ENCODE measurements around the gene LDLRAD3. TPM values are rescaled to one million over a fixed set of nuclear protein-coding genes. Genes with fewer than 3 reads are reported as not detected.

The LDLRAD3 gene
- polyA plus RNA-seq, 3 donors, result 7.3 to 14.1 (median 10.4) TPM

GRCh38 chr11:36141196-36141953 lies 197.5 kb downstream of the LDLRAD3 start:
- Histone ChIP-seq H3K27me3 (ENCODE audit: control insufficient read depth in 2 of 2, insufficient read depth in 2 of 2, low read length in 2 of 2) (no peaks in the 10 kb centered on the region), H3K79me2 (ENCODE audit: insufficient read depth, low read length) (no peaks in the 10 kb centered on the region), H2AFZ (ENCODE audit: insufficient read depth, low read depth, low read length, poor library complexity, severe bottlenecking) (no peak overlapping the region), H3K27ac (ENCODE audit: low read depth in 1 of 2, low read length in 2 of 2) (no peak overlapping the region), H4K20me1 (ENCODE audit: insufficient read depth, low read length) (no peaks in the 10 kb centered on the region), H3K36me3 (replicated peaks in 1 of 2; ENCODE audit: control insufficient read depth in 1 of 2, insufficient read depth in 2 of 2, low read length in 2 of 2) (no peaks in the 10 kb centered on the region), H3K4me1 (ENCODE audit: control insufficient read depth in 1 of 2, insufficient read depth in 2 of 2, low read length in 2 of 2) (no peaks in the 10 kb centered on the region), H3K4me2 (replicated peaks; ENCODE audit: extremely low read depth, low read length, poor library complexity, severe bottlenecking) (no peak overlapping the region), H3K9ac (ENCODE audit: insufficient read depth, low read length, poor library complexity, severe bottlenecking) (no peak overlapping the region), H3K4me3 (replicated peaks in 1 of 3; ENCODE audit: low read depth in 2 of 3, low read length in 3 of 3) (no peak overlapping the region), H3K9me3 (replicated peaks in 1 of 2; ENCODE audit: control insufficient read depth in 1 of 2, insufficient read depth in 1 of 2, low read length in 2 of 2) (no peaks in the 10 kb centered on the region)
- H3K27ac Mint-ChIP-seq, result no peak overlapping the region
- peaks cover 0 to 2% (median 0%) of the 10 kb centered on the region in 3 donors for H3K27me3 Mint-ChIP-seq (ENCODE audit: low read depth in 3 of 3)
- intact Hi-C loops (cut with micrococcal nuclease), result no loop called here
- no peak for TF ChIP-seq CTCF (IDR thresholded peaks at IDR 0.05)
- no peaks in the 10 kb centered on the region for H3K4me1 Mint-ChIP-seq
- 91% methylated on average over 4 of the region's 12 CpGs for WGBS (ENCODE audit: insufficient coverage)
- peaks cover 6 to 7% of the 10 kb centered on the region in 2 donors for H3K36me3 Mint-ChIP-seq
- H3K4me3 Mint-ChIP-seq, result no peak overlapping the region
- DNase-seq, result no peak
- peaks cover 0 to 3% (median under 1%) of the 10 kb centered on the region in 7 donors for H3K9me3 Mint-ChIP-seq

DNA sequence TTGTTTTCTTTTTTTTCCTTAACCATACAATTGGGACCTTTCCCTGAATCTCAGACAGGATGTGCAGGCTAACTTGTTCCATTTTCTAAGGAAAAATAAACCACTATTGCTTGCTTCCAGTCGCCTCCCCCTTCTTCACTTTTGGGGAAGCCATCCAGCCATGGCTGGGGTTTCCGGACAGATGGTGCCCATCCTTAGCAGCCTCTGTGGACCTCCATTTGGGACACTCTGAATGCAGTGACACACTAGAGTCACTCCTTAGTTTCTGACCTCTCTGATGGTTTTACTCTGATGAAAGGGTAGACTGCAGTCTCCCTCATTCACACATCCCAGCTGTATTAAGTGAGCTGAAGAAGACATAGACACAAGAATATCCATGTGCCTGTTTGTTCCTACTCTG lies 198.1 kb downstream of the LDLRAD3 start:
- Mint-ChIP-seq H3K36me3 (peaks cover 2 to 3% of the 10 kb centered on the region in 2 donors), H3K27me3 (ENCODE audit: low read depth in 3 of 3) (peaks cover 0 to 2% (median 0%) of the 10 kb centered on the region in 3 donors), H3K9me3 (peaks cover 0 to 3% (median 0%) of the 10 kb centered on the region in 7 donors), H3K4me1 (no peaks in the 10 kb centered on the region), H3K4me3 (no peak overlapping the region), H3K27ac (no peak overlapping the region)
- no peak for DNase-seq
- Histone ChIP-seq H3K27ac (ENCODE audit: low read depth in 1 of 2, low read length in 2 of 2) (no peak overlapping the region), H3K9me3 (replicated peaks in 1 of 2; ENCODE audit: control insufficient read depth in 1 of 2, insufficient read depth in 1 of 2, low read length in 2 of 2) (no peaks in the 10 kb centered on the region), H3K27me3 (ENCODE audit: control insufficient read depth in 2 of 2, insufficient read depth in 2 of 2, low read length in 2 of 2) (no peaks in the 10 kb centered on the region), H2AFZ (ENCODE audit: insufficient read depth, low read depth, low read length, poor library complexity, severe bottlenecking) (no peak overlapping the region), H3K4me3 (replicated peaks in 1 of 3; ENCODE audit: low read depth in 2 of 3, low read length in 3 of 3) (no peak overlapping the region), H3K4me1 (ENCODE audit: control insufficient read depth in 1 of 2, insufficient read depth in 2 of 2, low read length in 2 of 2) (no peaks in the 10 kb centered on the region), H4K20me1 (ENCODE audit: insufficient read depth, low read length) (no peaks in the 10 kb centered on the region), H3K4me2 (replicated peaks; ENCODE audit: extremely low read depth, low read length, poor library complexity, severe bottlenecking) (no peak overlapping the region), H3K9ac (ENCODE audit: insufficient read depth, low read length, poor library complexity, severe bottlenecking) (no peak overlapping the region), H3K79me2 (ENCODE audit: insufficient read depth, low read length) (no peaks in the 10 kb centered on the region), H3K36me3 (replicated peaks in 1 of 2; ENCODE audit: control insufficient read depth in 1 of 2, insufficient read depth in 2 of 2, low read length in 2 of 2) (no peaks in the 10 kb centered on the region)
- intact Hi-C loops (cut with micrococcal nuclease), result no loop called here
- TF ChIP-seq CTCF (IDR thresholded peaks at IDR 0.05), result no peak
- 92% methylated on average over 2 of the region's 2 CpGs for WGBS (ENCODE audit: insufficient coverage)
